GM19328 (cell line): ENCODE data around the gene PTK6.
"Not testable (repeated sequence)": the region's sequence is repeated elsewhere in the genome, so short reads cannot be mapped to it uniquely, and the experiment has no call there.

ENCODE experiments used
- ATAC-seq: cut with Tn5 transposase; IDR thresholded peaks from one replicate; pipeline ENCODE4 v1.9.1; 2021; ENCODE audit warnings: mild to moderate bottlenecking, moderate library complexity; ENCODE audit not compliant: unreplicated experiment

The PTK6 gene

GRCh38 chr20:63536997-63537524 is at the start of gene PTK6:
PTK6 (minus strand) TSS chr20:63537376; CDS start chr20:63537314, 62 bp downstream.
- peak; percentile 15 for ATAC-seq

- no peak for ATAC-seq
Observed at GRCh38 chr20:63586797-63587196, 49.6 kb upstream of the PTK6 start.

- ATAC-seq = no peak
Observed at GRCh38 chr20:63585616-63586565, 48.7 kb upstream of the PTK6 start.

GRCh38 chr20:63582382-63583063 is 45.3 kb upstream of the PTK6 start:
- ATAC-seq = no peak

- ATAC-seq = no peak
Observed at GRCh38 chr20:63580796-63581461, 43.8 kb upstream of the PTK6 start.

- no peak for ATAC-seq
Observed at GRCh38 chr20:63579017-63579694, 42.0 kb upstream of the PTK6 start.

- ATAC-seq = no peak
Observed at GRCh38 chr20:63578224-63579016, 41.2 kb upstream of the PTK6 start.

GRCh38 chr20:63577317-63577894 is 40.2 kb upstream of the PTK6 start:
- no peak for ATAC-seq

- ATAC-seq = no peak
Observed at GRCh38 chr20:63576311-63576710, 39.1 kb upstream of the PTK6 start.

- ATAC-seq = no peak
Observed at GRCh38 chr20:63574829-63575743, 37.9 kb upstream of the PTK6 start.

GRCh38 chr20:63574156-63574828 is 37.1 kb upstream of the PTK6 start, which contains the start of gene HELZ2:
HELZ2 (minus strand) TSS chr20:63574239; CDS start chr20:63572385, 1,854 bp downstream.
- ATAC-seq = no peak

GRCh38 chr20:63573647-63574131 is 36.5 kb upstream of the PTK6 start:
- no peak for ATAC-seq

- no peak for ATAC-seq
Observed at GRCh38 chr20:63572788-63573646, 35.8 kb upstream of the PTK6 start.

GRCh38 chr20:63572071-63572787 is 35.1 kb upstream of the PTK6 start:
- no peak for ATAC-seq

- not testable (repeated sequence) for ATAC-seq
Observed at GRCh38 chr20:63571087-63571478, 33.9 kb upstream of the PTK6 start.
